Measurements from ENCODE around the gene GSTT4.
"Not testable (repeated sequence)": the region's sequence is repeated elsewhere in the genome, so short reads cannot be mapped to it uniquely, and the experiment has no call there.

GSTT4 gene

GRCh38 chr22:23984430-23984829, 20.8 kb downstream of the GSTT4 start:
- Histone ChIP-seq H3K79me2 (ENCODE audit: control insufficient read depth, low read length) (no peaks in the 10 kb centered on the region), H3K9me3 (ENCODE audit: control insufficient read depth, insufficient read depth, low read length) (no peaks in the 10 kb centered on the region), H3K4me2 (ENCODE audit: low read length) (no peak overlapping the region), H3K27ac (ENCODE audit: low read depth, low read length) (no peak overlapping the region), H3K4me3 (ENCODE audit: low read length) (no peak overlapping the region), H4K20me1 (ENCODE audit: control insufficient read depth, insufficient read depth, low read depth, low read length) (no peaks in the 10 kb centered on the region), H3K36me3 (ENCODE audit: control insufficient read depth, low read length) (no peaks in the 10 kb centered on the region), H3K27me3 (ENCODE audit: control insufficient read depth, low read length) (no peaks in the 10 kb centered on the region), H3K9me2 (replicated peaks; ENCODE audit: control insufficient read depth, low read length) (no peaks in the 10 kb centered on the region), H3K4me1 (ENCODE audit: control insufficient read depth, low read length) (no peaks in the 10 kb centered on the region), H3F3A (ENCODE audit: control insufficient read depth, insufficient read depth) (no peaks in the 10 kb centered on the region)
- TF ChIP-seq CTCF (IDR thresholded peaks at IDR 0.05; ENCODE audit: low read depth, low read length, poor library complexity, severe bottlenecking) (peak; percentile 50), EZH2phosphoT487 (IDR thresholded peaks at IDR 0.05; ENCODE audit: borderline replicate concordance, low read length) (no peak)

- not testable (repeated sequence) for H3K9me2 ChIP-seq (replicated peaks; ENCODE audit: control insufficient read depth, low read length); H3K4me2 ChIP-seq (ENCODE audit: low read length); H3K9me3 ChIP-seq (ENCODE audit: control insufficient read depth, insufficient read depth, low read length); H3K36me3 ChIP-seq (ENCODE audit: control insufficient read depth, low read length); H3K27ac ChIP-seq (ENCODE audit: low read depth, low read length); H3F3A ChIP-seq (ENCODE audit: control insufficient read depth, insufficient read depth); H3K27me3 ChIP-seq (ENCODE audit: control insufficient read depth, low read length); H4K20me1 ChIP-seq (ENCODE audit: control insufficient read depth, insufficient read depth, low read depth, low read length); H3K4me3 ChIP-seq (ENCODE audit: low read length); H3K79me2 ChIP-seq (ENCODE audit: control insufficient read depth, low read length); H3K4me1 ChIP-seq (ENCODE audit: control insufficient read depth, low read length)
These were observed 24.7 kb downstream of the GSTT4 start for GRCh38 chr22:23980567-23980966.

GRCh38 chr22:23979557-23980240, 25.6 kb downstream of the GSTT4 start, which contains the start of gene GSTT2:
Gene GSTT2, plus strand, starts transcription at chr22:23980134.
- H3K27ac ChIP-seq (ENCODE audit: low read depth, low read length); H3K4me3 ChIP-seq (ENCODE audit: low read length); H3K9me2 ChIP-seq (replicated peaks; ENCODE audit: control insufficient read depth, low read length); H3K9me3 ChIP-seq (ENCODE audit: control insufficient read depth, insufficient read depth, low read length); H3K4me1 ChIP-seq (ENCODE audit: control insufficient read depth, low read length); H4K20me1 ChIP-seq (ENCODE audit: control insufficient read depth, insufficient read depth, low read depth, low read length); H3K4me2 ChIP-seq (ENCODE audit: low read length); H3K36me3 ChIP-seq (ENCODE audit: control insufficient read depth, low read length); H3F3A ChIP-seq (ENCODE audit: control insufficient read depth, insufficient read depth); H3K79me2 ChIP-seq (ENCODE audit: control insufficient read depth, low read length); H3K27me3 ChIP-seq (ENCODE audit: control insufficient read depth, low read length): not testable (repeated sequence)

- H3K4me2 ChIP-seq (ENCODE audit: low read length); H3K4me1 ChIP-seq (ENCODE audit: control insufficient read depth, low read length); H3K27me3 ChIP-seq (ENCODE audit: control insufficient read depth, low read length); H3K79me2 ChIP-seq (ENCODE audit: control insufficient read depth, low read length); H3K27ac ChIP-seq (ENCODE audit: low read depth, low read length); H3K4me3 ChIP-seq (ENCODE audit: low read length); H3K9me2 ChIP-seq (replicated peaks; ENCODE audit: control insufficient read depth, low read length); H3K36me3 ChIP-seq (ENCODE audit: control insufficient read depth, low read length); H4K20me1 ChIP-seq (ENCODE audit: control insufficient read depth, insufficient read depth, low read depth, low read length); H3K9me3 ChIP-seq (ENCODE audit: control insufficient read depth, insufficient read depth, low read length); H3F3A ChIP-seq (ENCODE audit: control insufficient read depth, insufficient read depth): not testable (repeated sequence)
These were observed 27.9 kb downstream of the GSTT4 start for GRCh38 chr22:23977304-23977703.

- not testable (repeated sequence) for H3K9me3 ChIP-seq (ENCODE audit: control insufficient read depth, insufficient read depth, low read length); H4K20me1 ChIP-seq (ENCODE audit: control insufficient read depth, insufficient read depth, low read depth, low read length); H3K4me3 ChIP-seq (ENCODE audit: low read length); H3K4me1 ChIP-seq (ENCODE audit: control insufficient read depth, low read length); H3K4me2 ChIP-seq (ENCODE audit: low read length); H3F3A ChIP-seq (ENCODE audit: control insufficient read depth, insufficient read depth); H3K9me2 ChIP-seq (replicated peaks; ENCODE audit: control insufficient read depth, low read length); H3K27ac ChIP-seq (ENCODE audit: low read depth, low read length); H3K27me3 ChIP-seq (ENCODE audit: control insufficient read depth, low read length)
- Histone ChIP-seq H3K36me3 (ENCODE audit: control insufficient read depth, low read length) (peaks cover 22% of the 10 kb centered on the region), H3K79me2 (ENCODE audit: control insufficient read depth, low read length) (peaks cover 21% of the 10 kb centered on the region)
These were observed 30.4 kb downstream of the GSTT4 start for GRCh38 chr22:23974836-23975352.

GRCh38 chr22:23974345-23974744, 30.9 kb downstream of the GSTT4 start, which contains the start of gene DDT:
Gene DDT, minus strand, starts transcription at chr22:23974441. Its CDS starts 27 bp downstream, at chr22:23974414.
- H4K20me1 ChIP-seq (ENCODE audit: control insufficient read depth, insufficient read depth, low read depth, low read length); H3K4me2 ChIP-seq (ENCODE audit: low read length); H3K27me3 ChIP-seq (ENCODE audit: control insufficient read depth, low read length); H3K9me3 ChIP-seq (ENCODE audit: control insufficient read depth, insufficient read depth, low read length); H3K4me1 ChIP-seq (ENCODE audit: control insufficient read depth, low read length); H3K4me3 ChIP-seq (ENCODE audit: low read length); H3K27ac ChIP-seq (ENCODE audit: low read depth, low read length); H3F3A ChIP-seq (ENCODE audit: control insufficient read depth, insufficient read depth); H3K9me2 ChIP-seq (replicated peaks; ENCODE audit: control insufficient read depth, low read length): not testable (repeated sequence)
- peaks cover 27% of the 10 kb centered on the region for H3K79me2 ChIP-seq (ENCODE audit: control insufficient read depth, low read length)
- H3K36me3 ChIP-seq (ENCODE audit: control insufficient read depth, low read length), result peaks cover 27% of the 10 kb centered on the region

GRCh38 chr22:23971927-23972326, 33.3 kb downstream of the GSTT4 start:
- H3K4me2 ChIP-seq (ENCODE audit: low read length), result peak overlapping the region; percentile 0; the same call in 1 of the 2 replicates
- H4K20me1 ChIP-seq (ENCODE audit: control insufficient read depth, insufficient read depth, low read depth, low read length); H3F3A ChIP-seq (ENCODE audit: control insufficient read depth, insufficient read depth); H3K4me3 ChIP-seq (ENCODE audit: low read length); H3K9me3 ChIP-seq (ENCODE audit: control insufficient read depth, insufficient read depth, low read length); H3K9me2 ChIP-seq (replicated peaks; ENCODE audit: control insufficient read depth, low read length); H3K27ac ChIP-seq (ENCODE audit: low read depth, low read length); H3K27me3 ChIP-seq (ENCODE audit: control insufficient read depth, low read length): not testable (repeated sequence)
- peaks cover 31% of the 10 kb centered on the region for H3K36me3 ChIP-seq (ENCODE audit: control insufficient read depth, low read length)
- peaks cover 11% of the 10 kb centered on the region for H3K4me1 ChIP-seq (ENCODE audit: control insufficient read depth, low read length)
- H3K79me2 ChIP-seq (ENCODE audit: control insufficient read depth, low read length), result peaks cover 31% of the 10 kb centered on the region
